NCI-H1417 treated with DMSO at 0.1 percent for 48 hours (cell line): ENCODE measurements around the gene PRKCE.

Experiments used
- DNase-seq: peaks from one replicate; lab custom pipeline; 2025; lab: John Stamatoyannopoulos, UW

Gene PRKCE

GRCh38 chr2:46122318-46122976 lies 471.0 kb downstream of the PRKCE start:
- DNase-seq = no peak

GRCh38 chr2:46123013-46123412 lies 471.5 kb downstream of the PRKCE start:
- no peak for DNase-seq

- no peak for DNase-seq
These were observed 474.3 kb downstream of the PRKCE start for GRCh38 chr2:46125798-46126197.

GRCh38 chr2:46126571-46126970 lies 475.1 kb downstream of the PRKCE start:
- DNase-seq = no peak

- DNase-seq = no peak
These were observed 475.7 kb downstream of the PRKCE start for GRCh38 chr2:46127176-46127575.

GRCh38 chr2:46130511-46130910 lies 479.0 kb downstream of the PRKCE start:
- DNase-seq = no peak

GRCh38 chr2:46132996-46133395 lies 481.5 kb downstream of the PRKCE start:
- no peak for DNase-seq

- DNase-seq = no peak
These were observed 483.2 kb downstream of the PRKCE start for GRCh38 chr2:46134531-46135227.

GRCh38 chr2:46135228-46135855 lies 483.9 kb downstream of the PRKCE start:
- no peak for DNase-seq

- no peak for DNase-seq
These were observed 484.5 kb downstream of the PRKCE start for GRCh38 chr2:46135958-46136357.

GRCh38 chr2:46136481-46136880 lies 485.0 kb downstream of the PRKCE start:
- DNase-seq = no peak

- no peak for DNase-seq
These were observed 485.5 kb downstream of the PRKCE start for GRCh38 chr2:46136953-46137352.

- DNase-seq = no peak
These were observed 491.3 kb downstream of the PRKCE start for GRCh38 chr2:46142546-46143428.

- DNase-seq = no peak
These were observed 492.1 kb downstream of the PRKCE start for GRCh38 chr2:46143429-46144132.

GRCh38 chr2:46144133-46144800 lies 492.8 kb downstream of the PRKCE start:
- DNase-seq = no peak

GRCh38 chr2:46145017-46145416 lies 493.5 kb downstream of the PRKCE start:
- no peak for DNase-seq

GRCh38 chr2:46145840-46146239 lies 494.4 kb downstream of the PRKCE start:
- no peak for DNase-seq

- no peak for DNase-seq
These were observed 495.5 kb downstream of the PRKCE start for GRCh38 chr2:46146866-46147502.

GRCh38 chr2:46147626-46148368 lies 496.3 kb downstream of the PRKCE start:
- DNase-seq = no peak

GRCh38 chr2:46148369-46148736 lies 496.9 kb downstream of the PRKCE start:
- no peak for DNase-seq
